ENCODE measurements around the gene KIF6.

KIF6 gene

GRCh38 chr6:39476670-39477069 lies 248.5 kb downstream of the KIF6 start:
- TF ChIP-seq, protein P1, sequence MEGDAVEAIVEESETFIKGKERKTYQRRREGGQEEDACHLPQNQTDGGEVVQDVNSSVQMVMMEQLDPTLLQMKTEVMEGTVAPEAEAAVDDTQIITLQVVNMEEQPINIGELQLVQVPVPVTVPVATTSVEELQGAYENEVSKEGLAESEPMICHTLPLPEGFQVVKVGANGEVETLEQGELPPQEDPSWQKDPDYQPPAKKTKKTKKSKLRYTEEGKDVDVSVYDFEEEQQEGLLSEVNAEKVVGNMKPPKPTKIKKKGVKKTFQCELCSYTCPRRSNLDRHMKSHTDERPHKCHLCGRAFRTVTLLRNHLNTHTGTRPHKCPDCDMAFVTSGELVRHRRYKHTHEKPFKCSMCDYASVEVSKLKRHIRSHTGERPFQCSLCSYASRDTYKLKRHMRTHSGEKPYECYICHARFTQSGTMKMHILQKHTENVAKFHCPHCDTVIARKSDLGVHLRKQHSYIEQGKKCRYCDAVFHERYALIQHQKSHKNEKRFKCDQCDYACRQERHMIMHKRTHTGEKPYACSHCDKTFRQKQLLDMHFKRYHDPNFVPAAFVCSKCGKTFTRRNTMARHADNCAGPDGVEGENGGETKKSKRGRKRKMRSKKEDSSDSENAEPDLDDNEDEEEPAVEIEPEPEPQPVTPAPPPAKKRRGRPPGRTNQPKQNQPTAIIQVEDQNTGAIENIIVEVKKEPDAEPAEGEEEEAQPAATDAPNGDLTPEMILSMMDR (IDR thresholded peaks at IDR 0.05; ENCODE audit: low read depth, low read length, missing control alignments) = no peak
- no peak for DNase-seq (ENCODE audit: extremely low read depth, low read depth)
- no peak overlapping the region for H3K4me3 ChIP-seq (replicated peaks; ENCODE audit: low read depth, low read length)

DNA sequence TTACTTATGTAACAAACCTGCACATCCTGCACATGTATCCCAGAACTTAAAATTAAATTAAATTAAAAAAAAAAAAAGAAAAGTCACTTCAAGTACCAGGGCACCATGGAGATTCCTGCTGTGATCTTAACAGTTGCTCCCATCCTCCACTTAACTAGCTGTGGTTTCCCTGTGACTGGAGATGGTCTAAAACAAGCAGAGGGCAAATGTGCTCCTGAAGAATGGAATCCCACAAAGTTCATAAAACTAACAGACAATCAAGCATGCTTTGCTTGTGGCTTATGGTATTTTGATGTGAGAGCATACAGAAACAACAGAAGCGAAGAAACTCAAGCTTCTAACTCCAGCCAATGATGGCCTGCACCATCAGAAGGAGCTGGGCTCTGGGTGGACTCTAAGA lies 249.1 kb downstream of the KIF6 start:
- no peak for DNase-seq (ENCODE audit: extremely low read depth, low read depth)
- no peak overlapping the region for H3K4me3 ChIP-seq (replicated peaks; ENCODE audit: low read depth, low read length)
- TF ChIP-seq, protein P1 (IDR thresholded peaks at IDR 0.05; ENCODE audit: low read depth, low read length, missing control alignments) = no peak

- H3K4me3 ChIP-seq (replicated peaks; ENCODE audit: low read depth, low read length) = no peak overlapping the region
- no peak for DNase-seq (ENCODE audit: extremely low read depth, low read depth)
- TF ChIP-seq, protein P1 (IDR thresholded peaks at IDR 0.05; ENCODE audit: low read depth, low read length, missing control alignments) = no peak
These were observed 253.1 kb downstream of the KIF6 start for GRCh38 chr6:39471954-39472659.

DNA sequence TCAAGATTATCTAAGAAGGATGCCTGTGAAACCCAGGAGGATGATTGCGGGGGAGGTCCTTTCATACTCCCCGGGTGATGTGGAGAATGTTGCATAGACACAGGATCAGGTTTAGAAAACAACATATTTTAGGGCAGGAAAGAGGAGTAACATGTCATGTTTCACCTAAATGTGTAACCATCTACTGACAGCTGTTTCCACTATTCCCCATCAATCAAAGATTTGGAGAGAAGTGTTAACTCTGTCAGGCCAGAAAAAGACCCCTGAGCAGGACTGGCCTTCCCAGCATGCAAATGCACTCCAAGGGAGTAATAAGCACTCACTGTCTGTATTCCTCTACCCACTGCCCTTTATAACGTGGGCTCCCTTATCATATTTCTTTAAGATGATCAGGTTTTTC lies 254.7 kb downstream of the KIF6 start:
- no peak for DNase-seq (ENCODE audit: extremely low read depth, low read depth)
- TF ChIP-seq, protein P1 (IDR thresholded peaks at IDR 0.05; ENCODE audit: low read depth, low read length, missing control alignments) = no peak
- no peak overlapping the region for H3K4me3 ChIP-seq (replicated peaks; ENCODE audit: low read depth, low read length)

DNA sequence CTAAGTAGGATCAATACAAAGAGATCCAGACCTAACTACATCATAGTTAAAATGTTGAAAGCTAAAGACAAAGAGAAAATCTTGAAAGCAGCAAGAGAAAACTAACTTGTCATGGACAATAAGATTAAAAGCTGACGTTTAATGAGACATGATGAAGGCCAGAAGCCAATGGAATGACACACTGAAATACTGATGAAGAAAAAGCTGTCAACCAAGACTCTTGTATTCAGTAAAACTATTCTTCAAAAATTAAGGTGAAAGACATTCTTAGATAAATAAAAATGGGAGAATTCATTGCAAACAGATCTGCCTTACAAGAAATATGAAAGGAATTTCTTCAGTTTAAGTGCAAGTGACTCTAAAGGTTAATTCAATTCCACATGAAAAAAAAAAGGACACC lies 256.8 kb downstream of the KIF6 start:
- TF ChIP-seq, protein P1 (IDR thresholded peaks at IDR 0.05; ENCODE audit: low read depth, low read length, missing control alignments) = no peak
- no peak for DNase-seq (ENCODE audit: extremely low read depth, low read depth)
- H3K4me3 ChIP-seq (replicated peaks; ENCODE audit: low read depth, low read length) = no peak overlapping the region

- no peak overlapping the region for H3K4me3 ChIP-seq (replicated peaks; ENCODE audit: low read depth, low read length)
- TF ChIP-seq, protein P1 (IDR thresholded peaks at IDR 0.05; ENCODE audit: low read depth, low read length, missing control alignments) = no peak
- DNase-seq (ENCODE audit: extremely low read depth, low read depth) = no peak
These were observed 258.6 kb downstream of the KIF6 start for GRCh38 chr6:39466631-39467030.

- DNase-seq (ENCODE audit: extremely low read depth, low read depth) = no peak
- TF ChIP-seq, protein P1 (IDR thresholded peaks at IDR 0.05; ENCODE audit: low read depth, low read length, missing control alignments) = no peak
- H3K4me3 ChIP-seq (replicated peaks; ENCODE audit: low read depth, low read length) = no peak overlapping the region
These were observed 259.7 kb downstream of the KIF6 start for GRCh38 chr6:39465539-39465938.
